ENCODE measurements around the gene TTC28.

DNA sequence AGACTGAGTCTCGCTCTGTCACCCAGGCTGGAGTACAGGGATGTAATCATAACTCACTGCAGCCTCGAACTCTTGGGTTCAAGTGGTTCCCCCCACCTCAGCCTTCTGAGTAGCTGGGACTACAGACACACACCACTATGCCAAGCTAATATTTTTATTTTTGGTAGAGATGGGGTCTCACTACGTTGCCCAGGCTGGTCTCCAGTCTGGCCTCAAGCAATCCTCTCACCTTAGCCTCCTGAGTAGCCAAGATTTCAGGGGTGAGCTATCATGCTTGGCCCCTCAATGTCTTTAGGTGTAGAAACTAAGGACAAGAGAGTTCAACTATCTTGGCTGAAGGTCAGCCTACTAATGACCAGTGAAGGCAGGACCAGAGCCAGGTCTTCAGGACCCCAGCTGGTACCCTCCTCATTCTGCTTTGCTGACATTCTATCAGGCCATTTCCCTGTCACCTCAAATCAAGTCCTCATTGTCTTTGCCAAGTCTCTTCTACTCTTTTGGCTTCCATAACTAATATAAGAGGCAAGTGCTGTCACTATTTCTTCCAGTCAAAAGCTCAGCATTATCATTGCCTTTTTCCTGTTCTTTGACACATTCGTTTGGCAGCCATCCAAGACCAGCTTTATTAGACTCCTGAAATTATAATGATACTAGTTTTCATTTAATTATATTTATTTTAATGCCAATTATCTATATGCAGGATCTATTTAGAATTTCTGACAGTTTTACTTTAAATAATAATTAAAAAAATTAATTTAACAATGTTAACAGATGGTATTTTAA is 496.4 kb downstream of the TTC28 start:
- no peak for TF ChIP-seq POLR2AphosphoS5 (IDR thresholded peaks at IDR 0.05)
- TF ChIP-seq, protein P1, sequence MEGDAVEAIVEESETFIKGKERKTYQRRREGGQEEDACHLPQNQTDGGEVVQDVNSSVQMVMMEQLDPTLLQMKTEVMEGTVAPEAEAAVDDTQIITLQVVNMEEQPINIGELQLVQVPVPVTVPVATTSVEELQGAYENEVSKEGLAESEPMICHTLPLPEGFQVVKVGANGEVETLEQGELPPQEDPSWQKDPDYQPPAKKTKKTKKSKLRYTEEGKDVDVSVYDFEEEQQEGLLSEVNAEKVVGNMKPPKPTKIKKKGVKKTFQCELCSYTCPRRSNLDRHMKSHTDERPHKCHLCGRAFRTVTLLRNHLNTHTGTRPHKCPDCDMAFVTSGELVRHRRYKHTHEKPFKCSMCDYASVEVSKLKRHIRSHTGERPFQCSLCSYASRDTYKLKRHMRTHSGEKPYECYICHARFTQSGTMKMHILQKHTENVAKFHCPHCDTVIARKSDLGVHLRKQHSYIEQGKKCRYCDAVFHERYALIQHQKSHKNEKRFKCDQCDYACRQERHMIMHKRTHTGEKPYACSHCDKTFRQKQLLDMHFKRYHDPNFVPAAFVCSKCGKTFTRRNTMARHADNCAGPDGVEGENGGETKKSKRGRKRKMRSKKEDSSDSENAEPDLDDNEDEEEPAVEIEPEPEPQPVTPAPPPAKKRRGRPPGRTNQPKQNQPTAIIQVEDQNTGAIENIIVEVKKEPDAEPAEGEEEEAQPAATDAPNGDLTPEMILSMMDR (IDR thresholded peaks at IDR 0.05), result no peak

Measured in sigmoid colon (tissue), 4 donors.